ENCODE measurements around the gene SGCD.

DNA sequence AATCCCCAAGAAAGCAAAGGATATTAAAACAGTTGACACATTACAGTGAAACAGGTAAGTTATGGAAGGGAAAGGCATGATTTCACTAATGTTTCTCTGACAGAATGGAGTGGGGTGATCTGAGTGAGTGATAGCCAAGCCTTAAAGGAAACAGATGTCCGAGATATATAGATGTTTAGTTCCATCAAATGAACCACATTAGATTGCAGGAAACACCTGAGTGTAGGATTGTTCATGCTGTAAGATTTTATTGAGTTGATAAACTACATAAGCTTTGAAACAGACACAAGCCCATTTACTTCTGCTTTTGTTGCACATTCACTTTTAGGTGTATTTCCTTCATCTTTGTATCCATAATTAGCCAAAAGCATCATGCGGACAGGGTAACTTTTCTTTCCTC is 356.0 kb downstream of the SGCD start:
- TF ChIP-seq REST (IDR thresholded peaks at IDR 0.05; ENCODE audit: insufficient read depth in 1 of 2, low read depth in 2 of 2, low read length in 2 of 2) = no peak
- no peak for TF ChIP-seq SIN3A (IDR thresholded peaks at IDR 0.05; ENCODE audit: borderline replicate concordance, insufficient read depth, low read length)
